ENCODE results near the gene TH.

DNA sequence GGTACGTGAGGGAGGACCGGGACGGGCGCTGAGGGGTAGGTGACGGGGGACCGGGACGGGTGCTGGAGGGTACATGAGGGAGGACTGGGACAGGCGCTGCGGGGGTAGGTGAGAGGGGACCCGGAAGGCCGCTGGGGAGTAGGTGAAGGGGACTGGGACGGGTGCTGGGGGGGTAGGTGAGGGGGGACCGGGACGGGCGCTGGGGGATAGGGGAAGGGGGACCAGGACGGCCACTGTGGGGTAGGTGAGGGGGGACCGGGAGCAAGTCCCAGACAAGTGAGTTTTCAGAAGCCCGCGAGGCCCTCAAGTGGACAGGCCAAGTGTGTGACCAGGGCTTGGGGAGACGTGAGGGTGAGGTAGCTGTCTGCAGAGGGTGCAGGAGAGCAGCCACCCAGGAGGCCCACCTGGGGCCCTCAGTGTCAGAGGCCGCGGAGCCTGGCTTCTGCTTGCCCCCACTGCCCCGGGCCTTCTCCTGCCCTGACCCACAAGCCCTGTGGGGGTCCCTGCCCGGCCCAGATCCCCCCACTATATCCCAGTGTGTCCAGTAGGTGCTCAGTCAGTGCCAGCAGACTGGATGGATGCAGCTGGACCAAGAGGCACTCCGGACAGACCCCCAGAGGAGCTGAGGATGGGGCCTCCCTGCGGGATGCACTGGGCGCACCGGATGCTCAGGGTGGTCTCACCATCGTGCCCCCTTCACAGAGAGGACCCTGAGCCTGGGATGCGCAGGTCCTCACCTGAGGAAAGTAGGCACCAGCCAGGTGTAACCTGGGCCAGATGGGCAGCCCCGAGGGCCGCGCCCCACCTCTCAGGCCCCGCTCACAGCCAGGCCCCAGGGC lies 44.2 kb upstream of the TH start:
- no peak for TF ChIP-seq FOXM1 (IDR thresholded peaks at IDR 0.05; ENCODE audit: borderline replicate concordance)
- no peak for TF ChIP-seq NFRKB (IDR thresholded peaks at IDR 0.05)
- TF ChIP-seq L3MBTL2 (conservative IDR thresholded peaks at IDR 0.05) = no peak
- no peak for TF ChIP-seq SUZ12 (IDR thresholded peaks at IDR 0.05)
- TF ChIP-seq SP1 (IDR thresholded peaks at IDR 0.05) = no peak
- no peak for TF ChIP-seq ZNF384 (IDR thresholded peaks at IDR 0.05)
- TF ChIP-seq TARDBP (IDR thresholded peaks at IDR 0.05) = no peak
- TF ChIP-seq LEF1 (IDR thresholded peaks at IDR 0.05; ENCODE audit: borderline replicate concordance) = no peak
- no peak for TF ChIP-seq BHLHE40 (IDR thresholded peaks at IDR 0.05; ENCODE audit: borderline replicate concordance)
- TF ChIP-seq HDGF (IDR thresholded peaks at IDR 0.05; ENCODE audit: borderline replicate concordance) = no peak
- no peak for TF ChIP-seq FOXK2 (IDR thresholded peaks at IDR 0.05)
- TF ChIP-seq, protein P1, sequence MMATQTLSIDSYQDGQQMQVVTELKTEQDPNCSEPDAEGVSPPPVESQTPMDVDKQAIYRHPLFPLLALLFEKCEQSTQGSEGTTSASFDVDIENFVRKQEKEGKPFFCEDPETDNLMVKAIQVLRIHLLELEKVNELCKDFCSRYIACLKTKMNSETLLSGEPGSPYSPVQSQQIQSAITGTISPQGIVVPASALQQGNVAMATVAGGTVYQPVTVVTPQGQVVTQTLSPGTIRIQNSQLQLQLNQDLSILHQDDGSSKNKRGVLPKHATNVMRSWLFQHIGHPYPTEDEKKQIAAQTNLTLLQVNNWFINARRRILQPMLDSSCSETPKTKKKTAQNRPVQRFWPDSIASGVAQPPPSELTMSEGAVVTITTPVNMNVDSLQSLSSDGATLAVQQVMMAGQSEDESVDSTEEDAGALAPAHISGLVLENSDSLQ (IDR thresholded peaks at IDR 0.05) = no peak

Data from HEK293T (cell line).